Gastrocnemius medialis (tissue), 4 donors: ENCODE results near the gene RBMY1J.
"Not testable (repeated sequence)": the region's sequence is repeated elsewhere in the genome, so short reads cannot be mapped to it uniquely, and the experiment has no call there.

ENCODE experiments used
- POLR2A ChIP-seq, 2 donors: fragments of 450-650 bp; IDR thresholded peaks; one replicate each; pipeline ENCODE4 v1.6.1; 2017; ENCODE audit warnings: antibody characterized with exemption in 2 of 2, mild to moderate bottlenecking in 2 of 2, moderate library complexity in 2 of 2
- TF ChIP-seq, protein P1 (sequence below), 5 experiments: fragments of 450-650 bp in 3 of 5; fragments of 200-600 bp in 2 of 5; sonication (generic) in 2 of 5; IDR thresholded peaks in 4 of 5; conservative IDR thresholded peaks in 1 of 5; 1 replicate in 4 of 5; 2 replicates in 1 of 5; pipeline ENCODE4 v1.5.1; 2016 to 2019; ENCODE audit warnings: antibody characterized with exemption in 5 of 5, mild to moderate bottlenecking in 3 of 5, moderate library complexity in 3 of 5

- not testable (repeated sequence) for TF ChIP-seq POLR2A (IDR thresholded peaks at IDR 0.05)
- TF ChIP-seq, protein P1, sequence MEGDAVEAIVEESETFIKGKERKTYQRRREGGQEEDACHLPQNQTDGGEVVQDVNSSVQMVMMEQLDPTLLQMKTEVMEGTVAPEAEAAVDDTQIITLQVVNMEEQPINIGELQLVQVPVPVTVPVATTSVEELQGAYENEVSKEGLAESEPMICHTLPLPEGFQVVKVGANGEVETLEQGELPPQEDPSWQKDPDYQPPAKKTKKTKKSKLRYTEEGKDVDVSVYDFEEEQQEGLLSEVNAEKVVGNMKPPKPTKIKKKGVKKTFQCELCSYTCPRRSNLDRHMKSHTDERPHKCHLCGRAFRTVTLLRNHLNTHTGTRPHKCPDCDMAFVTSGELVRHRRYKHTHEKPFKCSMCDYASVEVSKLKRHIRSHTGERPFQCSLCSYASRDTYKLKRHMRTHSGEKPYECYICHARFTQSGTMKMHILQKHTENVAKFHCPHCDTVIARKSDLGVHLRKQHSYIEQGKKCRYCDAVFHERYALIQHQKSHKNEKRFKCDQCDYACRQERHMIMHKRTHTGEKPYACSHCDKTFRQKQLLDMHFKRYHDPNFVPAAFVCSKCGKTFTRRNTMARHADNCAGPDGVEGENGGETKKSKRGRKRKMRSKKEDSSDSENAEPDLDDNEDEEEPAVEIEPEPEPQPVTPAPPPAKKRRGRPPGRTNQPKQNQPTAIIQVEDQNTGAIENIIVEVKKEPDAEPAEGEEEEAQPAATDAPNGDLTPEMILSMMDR (IDR thresholded peaks at IDR 0.05 in 4 of 5, conservative IDR thresholded peaks at IDR 0.05 in 1 of 5), result not testable (repeated sequence)
Measured at GRCh38 chrY:22461962-22462361, 58.8 kb downstream of the RBMY1J start.
